Measurements from ENCODE around the gene FBXW8. TPM values are rescaled to one million over a fixed set of nuclear protein-coding genes. Genes with fewer than 3 reads are reported as not detected.

Gene FBXW8
- total RNA-seq, 8 experiments from 2014 or later = 8.1 to 18.7 (median 12.2) TPM

- no peak overlapping the region for H3K27ac ChIP-seq
- 60 to 100% (median 93%) methylated on average over 1 to 14 of the region's 14 CpGs; no CpG with 5 or more reads in 2 of the 10 experiments for WGBS, 10 experiments
- H3K4me1 ChIP-seq (replicated peaks in 1 of 2) = peaks cover 0 to 14% of the 10 kb centered on the region in 2 donors
- peak in 1 of 8 experiments; percentile 50 for ATAC-seq (replicated peaks in 6 of 8)
- in situ Hi-C loops (cut with MboI; ENCODE audit: low pct_unique_long_range_greater_than_20kb in 2 of 9, low sequenced_read_pairs in 9 of 9, unreplicated experiment in 9 of 9) = no loop called here
- no peak overlapping the region for H3K4me3 ChIP-seq
These were observed 107.5 kb downstream of the FBXW8 start for GRCh38 chr12:117018276-117018675.

- Histone ChIP-seq H3K4me1 (replicated peaks in 1 of 2) (peaks cover 0 to 14% of the 10 kb centered on the region in 2 donors), H3K4me3 (no peak overlapping the region), H3K27ac (no peak overlapping the region)
- in situ Hi-C loops (cut with MboI; ENCODE audit: low pct_unique_long_range_greater_than_20kb in 2 of 9, low sequenced_read_pairs in 9 of 9, unreplicated experiment in 9 of 9) = no loop called here
- 29 to 100% (median 96%) methylated on average over 1 to 2 of the region's 3 CpGs for WGBS, 10 experiments
- ATAC-seq (replicated peaks in 6 of 8) = peak in 2 of 8 experiments; percentile 18 to 92
These were observed 107.9 kb downstream of the FBXW8 start for GRCh38 chr12:117018685-117019084.

GRCh38 chr12:117019866-117020265 is 109.1 kb downstream of the FBXW8 start:
- Histone ChIP-seq H3K4me3 (no peak overlapping the region), H3K4me1 (replicated peaks in 1 of 2) (peaks cover 0 to 14% of the 10 kb centered on the region in 2 donors), H3K27ac (no peak overlapping the region)
- in situ Hi-C loops (cut with MboI; ENCODE audit: low pct_unique_long_range_greater_than_20kb in 2 of 9, low sequenced_read_pairs in 9 of 9, unreplicated experiment in 9 of 9) = loop anchor here in 1 of 9 experiments (10.0 kb wide), 1 partner anchor 135 kb away; no protein-coding TSS in a partner anchor
- WGBS, 10 experiments = 80 to 100% (median 93%) methylated on average over 1 to 12 of the region's 12 CpGs; no CpG with 5 or more reads in 3 of the 10 experiments
- ATAC-seq (replicated peaks in 6 of 8) = no peak

- 33 to 100% (median 84%) methylated on average over 1 to 12 of the region's 12 CpGs for WGBS, 10 experiments
- Histone ChIP-seq H3K4me1 (replicated peaks in 1 of 2) (peaks cover 1 to 15% of the 10 kb centered on the region in 2 donors), H3K4me3 (no peak overlapping the region), H3K27ac (no peak overlapping the region)
- in situ Hi-C loops (cut with MboI; ENCODE audit: low pct_unique_long_range_greater_than_20kb in 2 of 9, low sequenced_read_pairs in 9 of 9, unreplicated experiment in 9 of 9) = loop anchor here in 1 of 9 experiments (10.0 kb wide), 1 partner anchor 134 kb away; no protein-coding TSS in a partner anchor
- ATAC-seq (replicated peaks in 6 of 8) = peak in 1 of 8 experiments; percentile 30
These were observed 109.9 kb downstream of the FBXW8 start for GRCh38 chr12:117020536-117021220.

GRCh38 chr12:117022465-117022864 is 111.7 kb downstream of the FBXW8 start:
- peaks cover 3 to 12% of the 10 kb centered on the region in 2 donors for H3K4me1 ChIP-seq (replicated peaks in 1 of 2)
- in situ Hi-C loops (cut with MboI; ENCODE audit: low pct_unique_long_range_greater_than_20kb in 2 of 9, low sequenced_read_pairs in 9 of 9, unreplicated experiment in 9 of 9) = loop anchor here in 1 of 9 experiments (10.0 kb wide), 1 partner anchor 132 kb away; no protein-coding TSS in a partner anchor
- ATAC-seq (replicated peaks in 6 of 8) = no peak
- H3K4me3 ChIP-seq = no peak overlapping the region
- WGBS, 10 experiments = 75 to 97% (median 90%) methylated on average over 5 to 6 of the region's 6 CpGs; no CpG with 5 or more reads in 3 of the 10 experiments
- H3K27ac ChIP-seq = no peak overlapping the region

- ATAC-seq (replicated peaks in 6 of 8) = no peak
- no peak overlapping the region for H3K27ac ChIP-seq
- in situ Hi-C loops (cut with MboI; ENCODE audit: low pct_unique_long_range_greater_than_20kb in 2 of 9, low sequenced_read_pairs in 9 of 9, unreplicated experiment in 9 of 9) = loop anchor here in 1 of 9 experiments (10.0 kb wide), 1 partner anchor 131 kb away; no protein-coding TSS in a partner anchor
These were observed 113.5 kb downstream of the FBXW8 start for GRCh38 chr12:117023998-117024960.

GRCh38 chr12:117024961-117025480 is 114.3 kb downstream of the FBXW8 start:
- no peak overlapping the region for H3K27ac ChIP-seq
- in situ Hi-C loops (cut with MboI; ENCODE audit: low pct_unique_long_range_greater_than_20kb in 2 of 9, low sequenced_read_pairs in 9 of 9, unreplicated experiment in 9 of 9) = loop anchor here in 3 of 9 experiments (10.0 to 25.0 kb wide), 3 partner anchors 112 to 137 kb away; no protein-coding TSS in a partner anchor
- peak in 3 of 8 experiments; percentile 10 to 14 (median 11) for ATAC-seq (replicated peaks in 6 of 8)
- H3K4me3 ChIP-seq = no peak overlapping the region
- peaks cover 2 to 3% of the 10 kb centered on the region in 2 donors for H3K4me1 ChIP-seq (replicated peaks in 1 of 2)
- WGBS, 10 experiments = 40 to 100% (median 94%) methylated on average over 1 to 8 of the region's 10 CpGs; no CpG with 5 or more reads in 2 of the 10 experiments

More at GRCh38 chr12:117023998-117024960, 113.5 kb downstream of the FBXW8 start:
- WGBS, 10 experiments = 80 to 100% (median 86%) methylated on average over 1 to 17 of the region's 24 CpGs; no CpG with 5 or more reads in 1 of the 10 experiments
- H3K4me1 ChIP-seq (replicated peaks in 1 of 2) = peaks cover 2 to 3% of the 10 kb centered on the region in 2 donors
- no peak overlapping the region for H3K4me3 ChIP-seq

GRCh38 chr12:117025481-117026151 is 114.9 kb downstream of the FBXW8 start:
- Histone ChIP-seq H3K27ac (no peak overlapping the region), H3K4me1 (replicated peaks in 1 of 2) (peaks cover 2 to 3% of the 10 kb centered on the region in 2 donors), H3K4me3 (no peak overlapping the region)
- ATAC-seq (replicated peaks in 6 of 8) = peak; percentile 82 to 95 (median 85)
- WGBS, 10 experiments = 0 to 40% (median 33%) methylated on average over 1 to 6 of the region's 14 CpGs; no CpG with 5 or more reads in 5 of the 10 experiments
- in situ Hi-C loops (cut with MboI; ENCODE audit: low pct_unique_long_range_greater_than_20kb in 2 of 9, low sequenced_read_pairs in 9 of 9, unreplicated experiment in 9 of 9) = loop anchor here in 3 of 9 experiments (10.0 to 25.0 kb wide), 3 partner anchors 112 to 137 kb away; no protein-coding TSS in a partner anchor

GRCh38 chr12:117026343-117026742 is 115.6 kb downstream of the FBXW8 start:
- ATAC-seq (replicated peaks in 6 of 8) = peak in 1 of 8 experiments; percentile 18
- H3K4me1 ChIP-seq (replicated peaks in 1 of 2) = peaks cover 2 to 3% of the 10 kb centered on the region in 2 donors
- no peak overlapping the region for H3K27ac ChIP-seq
- H3K4me3 ChIP-seq = no peak overlapping the region
- WGBS, 10 experiments = 60 to 100% (median 91%) methylated on average over 1 to 2 of the region's 4 CpGs; no CpG with 5 or more reads in 6 of the 10 experiments
- in situ Hi-C loops (cut with MboI; ENCODE audit: low pct_unique_long_range_greater_than_20kb in 2 of 9, low sequenced_read_pairs in 9 of 9, unreplicated experiment in 9 of 9) = loop anchor here in 3 of 9 experiments (10.0 to 25.0 kb wide), 3 partner anchors 111 to 136 kb away; no protein-coding TSS in a partner anchor

- no peak overlapping the region for H3K27ac ChIP-seq
- H3K4me3 ChIP-seq = no peak overlapping the region
- H3K4me1 ChIP-seq (replicated peaks in 1 of 2) = peaks cover 2 to 3% of the 10 kb centered on the region in 2 donors
- ATAC-seq (replicated peaks in 6 of 8) = no peak
- in situ Hi-C loops (cut with MboI; ENCODE audit: low pct_unique_long_range_greater_than_20kb in 2 of 9, low sequenced_read_pairs in 9 of 9, unreplicated experiment in 9 of 9) = loop anchor here in 3 of 9 experiments (10.0 to 25.0 kb wide), 3 partner anchors 110 to 135 kb away; no protein-coding TSS in a partner anchor
- 50 to 100% (median 80%) methylated on average over 1 to 4 of the region's 8 CpGs; no CpG with 5 or more reads in 3 of the 10 experiments for WGBS, 10 experiments
These were observed 116.1 kb downstream of the FBXW8 start for GRCh38 chr12:117026921-117027250.

- peaks cover 4% of the 10 kb centered on the region in 2 donors for H3K4me1 ChIP-seq (replicated peaks in 1 of 2)
- in situ Hi-C loops (cut with MboI; ENCODE audit: low pct_unique_long_range_greater_than_20kb in 2 of 9, low sequenced_read_pairs in 9 of 9, unreplicated experiment in 9 of 9) = loop anchor here in 3 of 9 experiments (10.0 to 25.0 kb wide), 3 partner anchors 110 to 135 kb away; no protein-coding TSS in a partner anchor
- WGBS, 10 experiments = 73 to 97% (median 95%) methylated on average over 4 to 12 of the region's 38 CpGs; no CpG with 5 or more reads in 6 of the 10 experiments
- H3K4me3 ChIP-seq = no peak overlapping the region
- ATAC-seq (replicated peaks in 6 of 8) = no peak
- no peak overlapping the region for H3K27ac ChIP-seq
These were observed 116.7 kb downstream of the FBXW8 start for GRCh38 chr12:117027251-117028086.
